Sigmoid colon (tissue), 4 donors: ENCODE measurements around the gene KCNF1.

Experiments
- EP300 ChIP-seq, 4 donors: sonication (generic); formaldehyde crosslinking; IDR thresholded peaks; one replicate each; pipeline ENCODE4 v1.6.1; 2017; ENCODE audit warnings: antibody characterized with exemption in 4 of 4
- POLR2A ChIP-seq, 2 donors: fragments of 450-650 bp; IDR thresholded peaks; one replicate each; pipeline ENCODE4 v1.6.1; 2016; ENCODE audit warnings: antibody characterized with exemption in 2 of 2, mild to moderate bottlenecking in 2 of 2, moderate library complexity in 2 of 2
- POLR2AphosphoS5 ChIP-seq, 4 donors: sonication (generic); formaldehyde crosslinking; IDR thresholded peaks; one replicate each; pipeline ENCODE4 v1.6.1; 2017; ENCODE audit warnings: antibody characterized with exemption in 4 of 4
- TF ChIP-seq, protein P1 (sequence below), 4 experiments: fragments of 450-650 bp in 3 of 4; fragments of 200-600 bp in 1 of 4; IDR thresholded peaks; one replicate each; pipeline ENCODE4 v1.5.1; 2016 to 2019; ENCODE audit warnings: antibody characterized with exemption in 4 of 4, mild to moderate bottlenecking in 3 of 4, moderate library complexity in 2 of 4

DNA sequence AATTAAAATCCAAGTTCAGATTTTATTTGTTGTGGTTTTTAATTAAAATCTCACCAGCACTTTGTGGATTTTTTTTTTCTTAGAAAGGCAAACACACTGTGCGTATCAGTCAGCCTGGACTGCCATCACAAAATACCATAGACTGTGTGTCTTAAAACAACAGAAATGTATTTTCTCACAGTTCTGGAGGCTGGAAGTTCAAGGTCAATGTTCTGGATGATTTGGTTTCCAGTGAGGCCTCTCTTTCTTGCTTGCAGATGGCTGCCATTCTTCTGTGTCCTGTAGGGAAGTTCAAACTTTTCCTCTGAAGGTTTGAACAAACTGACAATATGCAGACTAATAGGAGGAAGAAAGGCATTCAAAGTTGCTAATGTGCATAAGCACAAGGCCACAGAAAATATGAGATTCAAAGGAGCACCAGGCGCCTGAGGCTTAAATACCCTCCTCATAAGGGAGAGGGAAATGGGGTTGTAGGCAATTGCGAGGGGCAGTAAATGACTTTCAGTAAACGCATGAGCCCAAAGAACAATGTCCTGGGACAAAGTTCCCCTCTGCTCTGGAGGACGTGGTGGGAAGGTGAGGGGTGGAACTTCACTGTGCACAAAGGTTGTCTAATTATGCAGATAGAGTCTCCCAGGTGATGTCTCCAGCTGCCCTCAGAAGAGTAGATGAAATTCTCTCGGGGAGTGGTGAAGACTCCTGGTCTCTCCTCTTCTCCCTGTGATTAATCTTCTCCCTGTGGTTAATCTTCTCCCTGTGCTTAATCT, 26.5 kb upstream of the KCNF1 start:
- TF ChIP-seq POLR2AphosphoS5 (IDR thresholded peaks at IDR 0.05) (no peak), POLR2A (IDR thresholded peaks at IDR 0.05) (no peak), EP300 (IDR thresholded peaks at IDR 0.05) (no peak)
- TF ChIP-seq, protein P1, sequence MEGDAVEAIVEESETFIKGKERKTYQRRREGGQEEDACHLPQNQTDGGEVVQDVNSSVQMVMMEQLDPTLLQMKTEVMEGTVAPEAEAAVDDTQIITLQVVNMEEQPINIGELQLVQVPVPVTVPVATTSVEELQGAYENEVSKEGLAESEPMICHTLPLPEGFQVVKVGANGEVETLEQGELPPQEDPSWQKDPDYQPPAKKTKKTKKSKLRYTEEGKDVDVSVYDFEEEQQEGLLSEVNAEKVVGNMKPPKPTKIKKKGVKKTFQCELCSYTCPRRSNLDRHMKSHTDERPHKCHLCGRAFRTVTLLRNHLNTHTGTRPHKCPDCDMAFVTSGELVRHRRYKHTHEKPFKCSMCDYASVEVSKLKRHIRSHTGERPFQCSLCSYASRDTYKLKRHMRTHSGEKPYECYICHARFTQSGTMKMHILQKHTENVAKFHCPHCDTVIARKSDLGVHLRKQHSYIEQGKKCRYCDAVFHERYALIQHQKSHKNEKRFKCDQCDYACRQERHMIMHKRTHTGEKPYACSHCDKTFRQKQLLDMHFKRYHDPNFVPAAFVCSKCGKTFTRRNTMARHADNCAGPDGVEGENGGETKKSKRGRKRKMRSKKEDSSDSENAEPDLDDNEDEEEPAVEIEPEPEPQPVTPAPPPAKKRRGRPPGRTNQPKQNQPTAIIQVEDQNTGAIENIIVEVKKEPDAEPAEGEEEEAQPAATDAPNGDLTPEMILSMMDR (IDR thresholded peaks at IDR 0.05): no peak
